DOHH2 (cell line): Measurements from ENCODE around the gene LDLRAD1.

ENCODE experiments used
- EZH2phosphoT487 ChIP-seq: fragments of 200-600 bp; sonication (generic); IDR thresholded peaks from 2 replicates; pipeline ENCODE4 v1.6.1; 2017; ENCODE audit warnings: borderline replicate concordance, mild to moderate bottlenecking, antibody characterized with exemption, low read length, moderate library complexity, mixed read lengths
- TF ChIP-seq, protein P1 (sequence below): fragments of 200-600 bp; sonication (generic); IDR thresholded peaks from one replicate; pipeline ENCODE4 v1.5.1; 2014; ENCODE audit warnings: antibody characterized with exemption, mild to moderate bottlenecking, low read depth, low read length; ENCODE audit not compliant: poor library complexity, severe bottlenecking

DNA sequence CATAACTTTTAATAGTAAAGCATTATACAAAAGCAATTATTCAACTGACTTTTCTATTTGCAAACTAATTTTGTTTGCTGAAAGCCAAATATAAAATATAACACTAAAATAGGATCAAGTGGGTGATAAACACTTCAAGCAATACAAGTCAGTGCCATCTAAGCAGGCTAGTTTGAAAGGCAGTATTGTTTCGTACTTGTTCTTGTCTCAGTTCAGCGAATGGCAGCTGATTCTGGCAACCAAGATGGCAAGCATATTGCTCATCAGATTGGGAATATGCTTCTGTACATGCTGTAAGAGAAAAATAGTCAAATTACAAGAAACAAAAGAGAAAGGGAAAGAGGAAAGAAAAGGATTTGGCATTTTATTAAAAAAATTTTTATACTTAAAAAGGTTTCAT, 27.5 kb upstream of the LDLRAD1 start:
- TF ChIP-seq, protein P1, sequence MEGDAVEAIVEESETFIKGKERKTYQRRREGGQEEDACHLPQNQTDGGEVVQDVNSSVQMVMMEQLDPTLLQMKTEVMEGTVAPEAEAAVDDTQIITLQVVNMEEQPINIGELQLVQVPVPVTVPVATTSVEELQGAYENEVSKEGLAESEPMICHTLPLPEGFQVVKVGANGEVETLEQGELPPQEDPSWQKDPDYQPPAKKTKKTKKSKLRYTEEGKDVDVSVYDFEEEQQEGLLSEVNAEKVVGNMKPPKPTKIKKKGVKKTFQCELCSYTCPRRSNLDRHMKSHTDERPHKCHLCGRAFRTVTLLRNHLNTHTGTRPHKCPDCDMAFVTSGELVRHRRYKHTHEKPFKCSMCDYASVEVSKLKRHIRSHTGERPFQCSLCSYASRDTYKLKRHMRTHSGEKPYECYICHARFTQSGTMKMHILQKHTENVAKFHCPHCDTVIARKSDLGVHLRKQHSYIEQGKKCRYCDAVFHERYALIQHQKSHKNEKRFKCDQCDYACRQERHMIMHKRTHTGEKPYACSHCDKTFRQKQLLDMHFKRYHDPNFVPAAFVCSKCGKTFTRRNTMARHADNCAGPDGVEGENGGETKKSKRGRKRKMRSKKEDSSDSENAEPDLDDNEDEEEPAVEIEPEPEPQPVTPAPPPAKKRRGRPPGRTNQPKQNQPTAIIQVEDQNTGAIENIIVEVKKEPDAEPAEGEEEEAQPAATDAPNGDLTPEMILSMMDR = no peak
- no peak for TF ChIP-seq EZH2phosphoT487
